Activated CD8-positive, alpha-beta memory T cell treated with anti-CD3 and anti-CD28 coated beads, Interleukin-2, amount 50 U/mL, for 48 hours (primary cell): ENCODE results near the gene SIN3A.
"Not testable (repeated sequence)": the region's sequence is repeated elsewhere in the genome, so short reads cannot be mapped to it uniquely, and the experiment has no call there.

ENCODE experiments used
- DNase-seq: peaks from one replicate; pipeline ENCODE4 v3.0.0-alpha.2; 2020

SIN3A gene

GRCh38 chr15:75449585-75450306, 1.7 kb downstream of the SIN3A start:
- DNase-seq = no peak

GRCh38 chr15:75448171-75448570, 3.3 kb downstream of the SIN3A start:
- DNase-seq = not testable (repeated sequence)

GRCh38 chr15:75446151-75446550, 5.3 kb downstream of the SIN3A start:
- no peak for DNase-seq

GRCh38 chr15:75445324-75445723, 6.2 kb downstream of the SIN3A start:
- not testable (repeated sequence) for DNase-seq

- not testable (repeated sequence) for DNase-seq
Measured at GRCh38 chr15:75443972-75444453, 7.5 kb downstream of the SIN3A start.

- no peak for DNase-seq
Measured at GRCh38 chr15:75437721-75438120, 13.8 kb downstream of the SIN3A start.

- DNase-seq = no peak
Measured at GRCh38 chr15:75436881-75437280, 14.6 kb downstream of the SIN3A start.

- DNase-seq = no peak
Measured at GRCh38 chr15:75431682-75432081, 19.8 kb downstream of the SIN3A start.

GRCh38 chr15:75431270-75431669, 20.2 kb downstream of the SIN3A start:
- no peak for DNase-seq

GRCh38 chr15:75430259-75430658, 21.2 kb downstream of the SIN3A start:
- DNase-seq = no peak

- DNase-seq = no peak
Measured at GRCh38 chr15:75428152-75428551, 23.3 kb downstream of the SIN3A start.

- DNase-seq = no peak
Measured at GRCh38 chr15:75425966-75426500, 25.5 kb downstream of the SIN3A start.

- no peak for DNase-seq
Measured at GRCh38 chr15:75422554-75422953, 28.9 kb downstream of the SIN3A start.

- DNase-seq = no peak
Measured at GRCh38 chr15:75420698-75421097, 30.8 kb downstream of the SIN3A start.

- DNase-seq = no peak
Measured at GRCh38 chr15:75416584-75416983, 34.9 kb downstream of the SIN3A start.

GRCh38 chr15:75410196-75410595, 41.3 kb downstream of the SIN3A start:
- DNase-seq = no peak

GRCh38 chr15:75407083-75407482, 44.4 kb downstream of the SIN3A start:
- DNase-seq = no peak

GRCh38 chr15:75403892-75404291, 47.6 kb downstream of the SIN3A start:
- no peak for DNase-seq

GRCh38 chr15:75397494-75397893, 54.0 kb downstream of the SIN3A start:
- no peak for DNase-seq

- DNase-seq = no peak
Measured at GRCh38 chr15:75389791-75390382, 61.6 kb downstream of the SIN3A start.

GRCh38 chr15:75383986-75384385, 67.5 kb downstream of the SIN3A start:
- DNase-seq = not testable (repeated sequence)

- DNase-seq = no peak
Measured at GRCh38 chr15:75380773-75381172, 70.7 kb downstream of the SIN3A start.

- no peak for DNase-seq
Measured at GRCh38 chr15:75371901-75372688, 79.4 kb downstream of the SIN3A start.

- no peak for DNase-seq
Measured at GRCh38 chr15:75371486-75371885, 80.0 kb downstream of the SIN3A start.
